MM.1S (cell line): ENCODE measurements around the gene CORO2A.

ENCODE experiments used
- DNase-seq: peaks from one replicate; pipeline ENCODE4 v3.0.0-alpha.2; 2015
- H2AFZ ChIP-seq: fragments of 300-600 bp; sonication (generic); 2 replicates; pipeline ENCODE4 v1.6.0; 2016; ENCODE audit warnings: antibody characterized with exemption, low read length
- H3F3A ChIP-seq: fragments of 300-600 bp; sonication (generic); 2 replicates; pipeline ENCODE4 v1.6.1; 2016; ENCODE audit warnings: mild to moderate bottlenecking, antibody characterized with exemption, low read length, moderate library complexity, mixed read lengths; ENCODE audit not compliant: insufficient read depth
- H3K27ac ChIP-seq: fragments of 300-600 bp; sonication (generic); 2 replicates; pipeline ENCODE4 v1.5.1; 2016; ENCODE audit warnings: mild to moderate bottlenecking, low read length
- H3K27me3 ChIP-seq: fragments of 300-600 bp; sonication (generic); replicated peaks from 2 replicates; pipeline ENCODE4 v1.6.0; 2016; ENCODE audit warnings: low read length; ENCODE audit not compliant: insufficient read depth
- H3K36me3 ChIP-seq: fragments of 300-600 bp; sonication (generic); replicated peaks from 2 replicates; pipeline ENCODE4 v1.6.1; 2016; ENCODE audit warnings: mild to moderate bottlenecking, low read length, mixed read lengths; ENCODE audit not compliant: insufficient read depth
- H3K4me1 ChIP-seq: fragments of 300-600 bp; sonication (generic); 2 replicates; pipeline ENCODE4 v1.6.1; 2016; ENCODE audit warnings: low read length, mixed read lengths
- H3K4me2 ChIP-seq: fragments of 300-600 bp; sonication (generic); 2 replicates; pipeline ENCODE4 v1.6.0; 2016; ENCODE audit warnings: low read depth, low read length
- H3K4me3 ChIP-seq: fragments of 300-600 bp; sonication (generic); 2 replicates; pipeline ENCODE4 v1.5.1; 2016; ENCODE audit warnings: low read length, mixed read lengths
- H3K79me2 ChIP-seq: fragments of 300-600 bp; sonication (generic); 2 replicates; pipeline ENCODE4 v1.6.1; 2016; ENCODE audit warnings: mixed run types, low read length, mixed read lengths
- H3K9ac ChIP-seq: fragments of 300-600 bp; sonication (generic); 2 replicates; pipeline ENCODE4 v1.6.1; 2016; ENCODE audit warnings: low read length, mixed read lengths
- H3K9me2 ChIP-seq: fragments of 300-600 bp; sonication (generic); replicated peaks from 2 replicates; pipeline ENCODE4 v1.6.1; 2016; ENCODE audit warnings: mild to moderate bottlenecking, low read length, mixed read lengths; ENCODE audit not compliant: insufficient read depth
- H3K9me3 ChIP-seq: fragments of 300-600 bp; sonication (generic); replicated peaks from 2 replicates; pipeline ENCODE4 v1.6.1; 2016; ENCODE audit warnings: mild to moderate bottlenecking, low read length, mixed read lengths; ENCODE audit not compliant: insufficient read depth
- H4K20me1 ChIP-seq: fragments of 300-600 bp; sonication (generic); 2 replicates; pipeline ENCODE4 v1.6.1; 2016; ENCODE audit warnings: mild to moderate bottlenecking, low read length, moderate library complexity, mixed read lengths; ENCODE audit not compliant: insufficient read depth
- EZH2 ChIP-seq: fragments of 300-600 bp; sonication (generic); optimal IDR thresholded peaks from 2 replicates; pipeline ENCODE3; 2017; ENCODE audit warnings: low read depth, mild to moderate bottlenecking, antibody characterized with exemption, low read length, mixed read lengths
- EZH2phosphoT487 ChIP-seq: fragments of 300-600 bp; sonication (generic); IDR thresholded peaks from 2 replicates; pipeline ENCODE4 v1.6.1; 2018; ENCODE audit warnings: antibody characterized with exemption, low read length
- TF ChIP-seq, protein P1 (sequence below): fragments of 300-600 bp; sonication (generic); IDR thresholded peaks from 2 replicates; pipeline ENCODE4 v1.5.1; 2016; ENCODE audit warnings: antibody characterized with exemption, low read length, mixed read lengths

The CORO2A gene

DNA sequence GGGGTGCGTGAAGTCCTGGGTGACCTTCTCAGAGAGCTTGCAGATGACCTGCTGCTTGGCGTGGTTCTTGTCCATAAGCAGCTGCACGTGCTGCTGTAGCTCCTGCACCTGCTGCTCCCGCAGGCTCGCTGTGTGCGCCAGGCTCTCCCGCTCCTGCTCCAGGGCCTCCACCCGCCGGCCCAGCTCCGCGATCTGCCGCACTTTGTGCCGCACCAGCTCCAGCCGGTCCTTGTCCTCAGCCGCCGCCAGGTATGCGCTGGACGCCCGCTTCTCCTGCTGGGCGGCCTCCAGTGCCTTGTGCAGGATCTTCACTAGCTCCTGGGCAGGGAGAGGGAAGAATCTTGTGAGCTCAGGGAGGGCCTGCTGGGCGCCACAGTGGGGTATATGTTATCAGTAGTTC lies 28.5 kb upstream of the CORO2A start:
- no peak overlapping the region for H2AFZ ChIP-seq
- no peak overlapping the region for H3K27ac ChIP-seq
- no peaks in the 10 kb centered on the region for H3K9me2 ChIP-seq
- no peaks in the 10 kb centered on the region for H3K9me3 ChIP-seq
- no peak overlapping the region for H3K9ac ChIP-seq
- H3K4me3 ChIP-seq: no peak overlapping the region
- TF ChIP-seq, protein P1, sequence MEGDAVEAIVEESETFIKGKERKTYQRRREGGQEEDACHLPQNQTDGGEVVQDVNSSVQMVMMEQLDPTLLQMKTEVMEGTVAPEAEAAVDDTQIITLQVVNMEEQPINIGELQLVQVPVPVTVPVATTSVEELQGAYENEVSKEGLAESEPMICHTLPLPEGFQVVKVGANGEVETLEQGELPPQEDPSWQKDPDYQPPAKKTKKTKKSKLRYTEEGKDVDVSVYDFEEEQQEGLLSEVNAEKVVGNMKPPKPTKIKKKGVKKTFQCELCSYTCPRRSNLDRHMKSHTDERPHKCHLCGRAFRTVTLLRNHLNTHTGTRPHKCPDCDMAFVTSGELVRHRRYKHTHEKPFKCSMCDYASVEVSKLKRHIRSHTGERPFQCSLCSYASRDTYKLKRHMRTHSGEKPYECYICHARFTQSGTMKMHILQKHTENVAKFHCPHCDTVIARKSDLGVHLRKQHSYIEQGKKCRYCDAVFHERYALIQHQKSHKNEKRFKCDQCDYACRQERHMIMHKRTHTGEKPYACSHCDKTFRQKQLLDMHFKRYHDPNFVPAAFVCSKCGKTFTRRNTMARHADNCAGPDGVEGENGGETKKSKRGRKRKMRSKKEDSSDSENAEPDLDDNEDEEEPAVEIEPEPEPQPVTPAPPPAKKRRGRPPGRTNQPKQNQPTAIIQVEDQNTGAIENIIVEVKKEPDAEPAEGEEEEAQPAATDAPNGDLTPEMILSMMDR: no peak
- TF ChIP-seq EZH2phosphoT487 (no peak), EZH2 (no peak)
- DNase-seq: no peak
- H4K20me1 ChIP-seq: no peaks in the 10 kb centered on the region
- H3F3A ChIP-seq: no peaks in the 10 kb centered on the region
- H3K27me3 ChIP-seq: no peaks in the 10 kb centered on the region
- H3K4me2 ChIP-seq: no peak overlapping the region
- H3K4me1 ChIP-seq: no peaks in the 10 kb centered on the region
- no peaks in the 10 kb centered on the region for H3K36me3 ChIP-seq
- H3K79me2 ChIP-seq: no peaks in the 10 kb centered on the region

DNA sequence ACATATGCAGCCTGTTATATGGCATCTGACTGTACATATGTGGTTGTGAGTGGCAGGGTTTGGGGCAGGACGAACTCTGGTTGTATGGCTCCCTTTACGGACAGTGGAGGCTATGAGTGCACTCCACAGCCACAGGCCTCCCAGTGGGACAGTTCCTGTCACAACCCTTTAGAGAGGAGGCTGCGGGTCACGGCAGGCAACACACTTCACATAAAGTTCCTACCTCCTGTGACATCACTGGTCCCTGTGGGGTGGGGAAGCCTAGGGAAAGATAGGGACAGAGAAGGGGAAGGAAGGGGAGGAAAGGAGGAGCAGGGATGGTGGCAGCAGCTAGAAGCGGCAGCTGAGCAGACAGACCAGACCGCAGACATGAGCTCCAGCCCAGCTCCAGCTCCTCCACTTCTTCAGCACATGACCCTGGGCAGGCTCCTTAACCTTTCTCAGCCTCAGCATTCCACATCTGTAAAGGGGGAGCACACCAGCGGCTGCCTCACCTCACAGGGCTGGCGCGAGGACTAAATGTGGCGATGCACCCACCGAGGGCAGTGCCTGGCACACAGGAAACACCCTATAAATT lies 27.4 kb upstream of the CORO2A start:
- H3K9ac ChIP-seq: no peak overlapping the region
- no peak overlapping the region for H2AFZ ChIP-seq
- no peaks in the 10 kb centered on the region for H3F3A ChIP-seq
- no peaks in the 10 kb centered on the region for H3K9me2 ChIP-seq
- no peaks in the 10 kb centered on the region for H3K79me2 ChIP-seq
- H3K27ac ChIP-seq: no peak overlapping the region
- H3K4me1 ChIP-seq: no peaks in the 10 kb centered on the region
- no peaks in the 10 kb centered on the region for H3K9me3 ChIP-seq
- H3K4me3 ChIP-seq: no peak overlapping the region
- no peak for DNase-seq
- H3K36me3 ChIP-seq: no peaks in the 10 kb centered on the region
- no peaks in the 10 kb centered on the region for H4K20me1 ChIP-seq
- no peak overlapping the region for H3K4me2 ChIP-seq
- no peaks in the 10 kb centered on the region for H3K27me3 ChIP-seq
- TF ChIP-seq EZH2phosphoT487: no peak
- no peak for TF ChIP-seq EZH2
- TF ChIP-seq, protein P1: no peak

DNA sequence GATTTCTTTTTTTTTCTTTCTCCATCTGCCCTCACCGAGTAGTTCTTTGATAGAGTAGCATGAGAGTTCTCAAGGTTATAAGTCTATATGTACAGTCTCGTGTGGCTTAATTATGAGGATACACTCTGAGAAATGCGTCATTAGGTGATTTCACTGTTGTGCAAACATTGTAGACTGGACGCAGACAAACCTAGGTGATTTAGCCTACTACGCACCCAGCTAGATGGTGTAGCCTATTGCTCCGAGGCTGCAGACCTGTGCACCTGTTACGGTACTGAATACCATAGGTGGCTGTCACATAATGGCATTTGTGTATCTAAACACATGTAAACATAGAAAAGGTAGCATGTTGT lies 26.9 kb upstream of the CORO2A start:
- H3K36me3 ChIP-seq: no peaks in the 10 kb centered on the region
- no peak overlapping the region for H3K27ac ChIP-seq
- H3F3A ChIP-seq: no peaks in the 10 kb centered on the region
- no peaks in the 10 kb centered on the region for H3K9me2 ChIP-seq
- no peaks in the 10 kb centered on the region for H3K4me1 ChIP-seq
- no peak overlapping the region for H3K9ac ChIP-seq
- H3K4me3 ChIP-seq: no peak overlapping the region
- no peaks in the 10 kb centered on the region for H3K79me2 ChIP-seq
- no peaks in the 10 kb centered on the region for H3K27me3 ChIP-seq
- no peak for TF ChIP-seq EZH2phosphoT487
- no peak for TF ChIP-seq EZH2
- TF ChIP-seq, protein P1: no peak
- H2AFZ ChIP-seq: no peak overlapping the region
- no peaks in the 10 kb centered on the region for H4K20me1 ChIP-seq
- no peak overlapping the region for H3K4me2 ChIP-seq
- H3K9me3 ChIP-seq: no peaks in the 10 kb centered on the region
- DNase-seq: no peak
